ENCODE data around the gene CALHM4.

The CALHM4 gene

GRCh38 chr6:116524236-116524635 is 29.3 kb upstream of the CALHM4 start:
- H3K4me3 ChIP-seq (ENCODE audit: low read length), result no peak overlapping the region
- H3K9ac ChIP-seq (ENCODE audit: low read length), result no peak overlapping the region
- peaks cover 8% of the 10 kb centered on the region for H3K4me1 ChIP-seq (ENCODE audit: control insufficient read depth, low read depth, low read length)
- H3K27me3 ChIP-seq (ENCODE audit: control insufficient read depth, insufficient read depth, low read length), result no peaks in the 10 kb centered on the region
- no peaks in the 10 kb centered on the region for H3K9me3 ChIP-seq (ENCODE audit: control insufficient read depth, low read depth, low read length)
- H3K27ac ChIP-seq (ENCODE audit: low read length), result no peak overlapping the region
- H3K36me3 ChIP-seq (ENCODE audit: control insufficient read depth, low read depth, low read length), result no peaks in the 10 kb centered on the region

DNA sequence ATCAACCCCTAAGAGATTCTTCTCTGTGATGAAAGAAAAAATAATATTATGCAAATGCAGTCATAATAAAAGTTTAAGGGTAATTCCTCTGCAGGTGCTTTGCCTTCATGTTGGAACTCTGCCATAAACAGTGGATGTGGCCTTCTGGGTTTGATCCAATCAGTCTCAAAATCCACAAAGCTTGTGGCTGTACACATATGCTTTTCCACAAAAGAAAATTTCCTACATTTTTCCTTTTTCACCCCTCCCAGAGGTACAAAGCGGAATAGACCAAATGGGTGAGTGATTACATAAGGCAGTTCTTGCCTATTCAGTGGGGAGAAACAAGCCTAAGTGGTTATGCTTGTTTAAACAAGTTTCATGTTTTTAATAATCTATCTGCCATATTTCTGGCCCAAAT is 25.4 kb upstream of the CALHM4 start:
- H3K4me3 ChIP-seq (ENCODE audit: low read length), result no peak overlapping the region
- H3K4me1 ChIP-seq (ENCODE audit: control insufficient read depth, low read depth, low read length), result peaks cover 16% of the 10 kb centered on the region
- H3K9ac ChIP-seq (ENCODE audit: low read length), result no peak overlapping the region
- H3K36me3 ChIP-seq (ENCODE audit: control insufficient read depth, low read depth, low read length), result no peaks in the 10 kb centered on the region
- H3K9me3 ChIP-seq (ENCODE audit: control insufficient read depth, low read depth, low read length), result no peaks in the 10 kb centered on the region
- H3K27me3 ChIP-seq (ENCODE audit: control insufficient read depth, insufficient read depth, low read length), result no peaks in the 10 kb centered on the region
- H3K27ac ChIP-seq (ENCODE audit: low read length), result no peak overlapping the region

DNA sequence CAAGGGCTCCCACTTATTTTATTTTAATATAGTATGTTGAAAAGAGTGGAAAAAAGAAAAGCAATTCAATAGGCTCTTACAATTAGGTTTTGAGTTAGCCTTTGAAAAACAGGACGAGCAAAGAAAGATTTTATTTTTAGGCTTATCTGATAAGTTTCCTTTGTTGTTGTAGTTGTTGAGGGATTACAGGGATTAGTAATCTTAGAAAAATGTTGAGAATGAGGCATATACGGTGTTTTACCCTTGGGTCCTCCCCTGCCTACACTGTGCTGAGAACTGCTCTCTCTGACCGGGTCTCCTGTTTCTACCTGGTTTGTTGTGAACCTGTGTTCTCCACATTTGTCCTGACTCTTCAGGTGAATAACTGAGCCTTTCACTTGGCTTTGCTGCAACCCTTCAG is 24.8 kb upstream of the CALHM4 start:
- Histone ChIP-seq H3K4me1 (ENCODE audit: control insufficient read depth, low read depth, low read length) (peaks cover 22% of the 10 kb centered on the region), H3K27ac (ENCODE audit: low read length) (no peak overlapping the region), H3K9ac (ENCODE audit: low read length) (no peak overlapping the region), H3K4me3 (ENCODE audit: low read length) (no peak overlapping the region), H3K36me3 (ENCODE audit: control insufficient read depth, low read depth, low read length) (no peaks in the 10 kb centered on the region), H3K27me3 (ENCODE audit: control insufficient read depth, insufficient read depth, low read length) (no peaks in the 10 kb centered on the region), H3K9me3 (ENCODE audit: control insufficient read depth, low read depth, low read length) (no peaks in the 10 kb centered on the region)

DNA sequence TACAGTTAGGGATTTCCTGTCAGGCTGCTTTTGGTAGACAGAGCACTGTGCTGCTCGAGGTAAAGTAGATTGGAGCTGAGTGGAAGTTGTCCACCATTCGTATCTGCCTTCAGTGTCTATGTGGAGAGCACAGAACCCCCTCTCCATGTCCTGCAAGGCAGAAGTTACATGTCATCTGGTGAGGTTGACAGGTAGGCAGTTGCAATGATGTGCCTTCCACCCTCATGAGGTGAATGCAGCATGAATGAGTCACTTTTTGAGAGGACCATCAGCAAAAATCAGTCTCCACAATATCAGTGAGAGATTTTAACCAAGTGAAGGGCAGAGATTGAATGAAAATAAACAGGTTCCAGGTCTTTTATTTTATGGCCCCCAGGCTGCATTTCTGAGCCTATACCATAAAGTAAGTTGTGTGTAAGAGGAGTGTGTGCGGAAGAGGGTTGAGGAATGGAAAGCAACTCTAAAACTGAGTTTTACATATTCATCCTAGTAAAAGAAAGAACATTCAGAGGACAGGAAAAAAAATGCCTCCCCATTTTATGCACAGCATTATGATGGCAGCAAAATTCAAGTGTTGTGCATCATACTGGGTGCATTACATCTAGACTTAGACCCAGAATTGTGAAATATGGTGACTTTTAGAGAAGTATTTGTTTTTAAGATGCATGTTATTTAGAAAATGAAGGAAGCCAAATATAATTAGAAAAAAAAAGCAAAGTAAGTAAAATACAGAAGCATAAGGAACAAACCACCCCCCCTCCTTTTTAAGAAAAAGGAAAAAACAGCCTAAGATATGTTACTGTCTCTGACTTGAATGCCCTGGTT is 23.9 kb upstream of the CALHM4 start:
- no peak overlapping the region for H3K4me3 ChIP-seq (ENCODE audit: low read length)
- no peaks in the 10 kb centered on the region for H3K36me3 ChIP-seq (ENCODE audit: control insufficient read depth, low read depth, low read length)
- no peak overlapping the region for H3K27ac ChIP-seq (ENCODE audit: low read length)
- H3K9ac ChIP-seq (ENCODE audit: low read length), result no peak overlapping the region
- H3K4me1 ChIP-seq (ENCODE audit: control insufficient read depth, low read depth, low read length), result peaks cover 22% of the 10 kb centered on the region
- no peaks in the 10 kb centered on the region for H3K9me3 ChIP-seq (ENCODE audit: control insufficient read depth, low read depth, low read length)
- no peaks in the 10 kb centered on the region for H3K27me3 ChIP-seq (ENCODE audit: control insufficient read depth, insufficient read depth, low read length)

DNA sequence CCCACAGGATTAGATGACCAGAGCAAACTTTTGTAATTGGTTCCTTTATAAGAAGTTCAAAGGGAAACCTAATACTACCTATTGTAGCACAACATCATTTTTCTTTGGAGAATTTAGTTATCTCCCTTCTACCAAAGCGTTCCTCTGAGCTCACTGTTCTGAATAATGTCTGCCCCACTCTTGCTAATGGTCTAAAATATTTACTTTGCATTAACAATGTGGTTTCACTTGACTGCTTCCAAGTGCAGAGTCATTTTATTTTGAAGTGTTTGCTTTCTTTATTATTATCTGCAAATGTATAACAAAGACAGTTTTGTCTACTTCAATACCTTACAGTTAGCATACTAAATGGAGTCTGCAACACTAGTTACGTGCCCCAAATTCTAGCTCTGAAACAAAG is 23.1 kb upstream of the CALHM4 start:
- peaks cover 22% of the 10 kb centered on the region for H3K4me1 ChIP-seq (ENCODE audit: control insufficient read depth, low read depth, low read length)
- no peak overlapping the region for H3K9ac ChIP-seq (ENCODE audit: low read length)
- H3K9me3 ChIP-seq (ENCODE audit: control insufficient read depth, low read depth, low read length), result no peaks in the 10 kb centered on the region
- no peak overlapping the region for H3K4me3 ChIP-seq (ENCODE audit: low read length)
- no peaks in the 10 kb centered on the region for H3K36me3 ChIP-seq (ENCODE audit: control insufficient read depth, low read depth, low read length)
- H3K27me3 ChIP-seq (ENCODE audit: control insufficient read depth, insufficient read depth, low read length), result no peaks in the 10 kb centered on the region
- H3K27ac ChIP-seq (ENCODE audit: low read length), result no peak overlapping the region

DNA sequence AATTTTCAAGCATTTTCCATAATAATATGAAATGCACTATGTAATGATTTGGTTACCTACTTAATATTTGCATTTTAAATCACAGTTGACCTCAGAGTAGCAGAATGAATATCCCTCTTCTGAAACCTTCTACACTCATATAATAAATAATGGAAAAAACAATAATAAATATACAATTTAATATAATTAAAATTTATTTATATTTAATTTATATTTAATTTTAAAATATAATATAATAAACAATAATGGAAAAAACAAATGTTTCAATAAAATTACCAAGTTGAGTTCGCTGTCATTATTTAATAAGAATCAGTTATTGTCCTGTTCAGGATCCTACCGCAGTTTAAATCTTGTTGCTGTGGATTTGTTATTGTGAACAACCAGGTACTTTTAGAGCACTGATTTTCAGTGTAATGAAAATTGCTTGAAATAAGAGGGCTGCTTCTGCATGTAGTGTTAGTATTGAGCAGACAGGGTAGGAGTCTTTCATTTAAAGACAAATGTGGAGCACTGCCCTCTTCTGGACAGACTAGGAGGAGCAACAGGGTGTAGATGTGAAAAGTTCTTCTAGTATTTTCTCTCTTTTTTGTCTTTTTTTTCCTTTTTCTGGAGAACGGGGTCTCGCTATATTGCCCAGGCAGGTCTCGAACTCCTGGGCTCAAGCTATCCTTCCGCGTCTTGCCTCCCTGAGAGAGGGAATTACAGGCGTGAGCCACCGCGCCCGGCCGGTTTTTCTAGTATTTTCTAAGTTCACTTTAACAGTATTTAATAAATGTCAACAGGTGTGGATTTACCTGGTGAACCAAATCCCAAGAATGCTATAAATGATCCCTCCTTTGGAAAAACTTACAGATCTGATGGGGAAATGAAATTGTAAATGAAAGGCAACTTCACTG is 21.6 kb upstream of the CALHM4 start:
- Histone ChIP-seq H3K9ac (ENCODE audit: low read length) (no peak overlapping the region), H3K4me1 (ENCODE audit: control insufficient read depth, low read depth, low read length) (peaks cover 22% of the 10 kb centered on the region), H3K27ac (ENCODE audit: low read length) (no peak overlapping the region), H3K4me3 (ENCODE audit: low read length) (no peak overlapping the region), H3K27me3 (ENCODE audit: control insufficient read depth, insufficient read depth, low read length) (no peaks in the 10 kb centered on the region), H3K36me3 (ENCODE audit: control insufficient read depth, low read depth, low read length) (no peaks in the 10 kb centered on the region), H3K9me3 (ENCODE audit: control insufficient read depth, low read depth, low read length) (no peaks in the 10 kb centered on the region)

DNA sequence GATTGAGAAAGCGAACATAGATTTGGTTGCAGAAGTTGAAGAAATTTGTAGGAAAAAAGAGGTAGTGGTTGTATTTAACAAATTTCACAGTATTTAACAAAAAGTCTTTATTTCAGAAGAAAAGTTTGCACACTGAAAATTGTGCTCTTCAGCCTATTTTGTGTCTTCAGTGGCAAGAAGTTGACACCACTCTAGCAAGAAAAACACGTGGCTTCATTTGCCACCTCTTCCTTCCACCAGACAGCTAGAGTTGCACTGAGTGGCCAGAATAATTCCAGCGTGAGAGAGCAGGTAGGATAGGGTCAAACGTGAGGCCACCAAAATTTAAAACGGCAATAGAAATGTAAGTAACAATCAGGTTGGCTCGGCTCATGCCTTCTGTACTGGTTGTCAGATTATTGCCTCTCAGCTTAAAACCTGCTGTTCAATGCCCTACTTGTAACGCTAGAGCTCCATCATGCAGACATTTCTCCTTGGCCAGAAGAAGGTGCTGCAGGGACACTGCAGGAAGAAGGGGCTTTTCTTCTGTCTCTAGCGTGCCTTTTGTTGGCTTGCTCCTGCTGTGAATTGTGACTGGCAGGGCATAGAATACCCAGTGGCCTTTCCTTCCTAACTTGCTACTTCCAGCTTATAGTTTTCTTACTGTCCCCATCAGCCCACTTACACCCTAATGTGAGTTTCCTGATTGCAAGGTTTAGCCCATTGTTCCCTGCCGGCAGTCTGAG is 20.2 kb upstream of the CALHM4 start:
- H3K9ac ChIP-seq (ENCODE audit: low read length), result no peak overlapping the region

GRCh38 chr6:116535109-116535508 is 18.4 kb upstream of the CALHM4 start:
- no peaks in the 10 kb centered on the region for H3K9me3 ChIP-seq (ENCODE audit: control insufficient read depth, low read depth, low read length)
- H3K36me3 ChIP-seq (ENCODE audit: control insufficient read depth, low read depth, low read length), result no peaks in the 10 kb centered on the region
- no peak overlapping the region for H3K27ac ChIP-seq (ENCODE audit: low read length)
- H3K4me1 ChIP-seq (ENCODE audit: control insufficient read depth, low read depth, low read length), result peaks cover 14% of the 10 kb centered on the region
- no peak overlapping the region for H3K4me3 ChIP-seq (ENCODE audit: low read length)
- H3K9ac ChIP-seq (ENCODE audit: low read length), result no peak overlapping the region
- no peaks in the 10 kb centered on the region for H3K27me3 ChIP-seq (ENCODE audit: control insufficient read depth, insufficient read depth, low read length)

More for the DNA sequence above, 20.2 kb upstream of the CALHM4 start:
- no peaks in the 10 kb centered on the region for H3K9me3 ChIP-seq (ENCODE audit: control insufficient read depth, low read depth, low read length)
- no peak overlapping the region for H3K27ac ChIP-seq (ENCODE audit: low read length)
- peaks cover 22% of the 10 kb centered on the region for H3K4me1 ChIP-seq (ENCODE audit: control insufficient read depth, low read depth, low read length)
- no peaks in the 10 kb centered on the region for H3K36me3 ChIP-seq (ENCODE audit: control insufficient read depth, low read depth, low read length)
- H3K27me3 ChIP-seq (ENCODE audit: control insufficient read depth, insufficient read depth, low read length), result no peaks in the 10 kb centered on the region
- no peak overlapping the region for H3K4me3 ChIP-seq (ENCODE audit: low read length)

DNA sequence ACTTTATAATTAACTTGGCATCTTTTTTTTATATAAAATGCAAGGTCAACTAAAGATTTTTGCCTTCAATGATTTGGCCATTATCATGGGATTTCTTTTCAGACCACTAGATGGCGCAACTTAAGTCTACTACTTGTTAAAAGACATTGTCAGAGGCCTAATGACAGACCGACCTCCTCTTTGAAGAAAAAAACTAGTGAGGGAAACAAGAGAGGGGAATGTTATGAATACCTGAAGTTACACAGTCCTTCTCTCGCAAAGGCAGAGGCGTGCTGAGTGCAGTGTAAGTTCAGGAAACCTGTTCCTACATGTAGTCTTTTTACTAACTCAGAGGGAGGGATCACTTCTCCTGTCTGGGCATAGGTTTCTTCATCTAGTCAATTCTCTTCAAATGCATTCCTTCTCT is 17.3 kb upstream of the CALHM4 start:
- Histone ChIP-seq H3K36me3 (ENCODE audit: control insufficient read depth, low read depth, low read length) (no peaks in the 10 kb centered on the region), H3K9ac (ENCODE audit: low read length) (no peak overlapping the region), H3K4me1 (ENCODE audit: control insufficient read depth, low read depth, low read length) (peaks cover 11% of the 10 kb centered on the region), H3K4me3 (ENCODE audit: low read length) (no peak overlapping the region), H3K27ac (ENCODE audit: low read length) (no peak overlapping the region), H3K9me3 (ENCODE audit: control insufficient read depth, low read depth, low read length) (no peaks in the 10 kb centered on the region), H3K27me3 (ENCODE audit: control insufficient read depth, insufficient read depth, low read length) (no peaks in the 10 kb centered on the region)

- Histone ChIP-seq H3K36me3 (ENCODE audit: control insufficient read depth, low read depth, low read length) (no peaks in the 10 kb centered on the region), H3K9me3 (ENCODE audit: control insufficient read depth, low read depth, low read length) (no peaks in the 10 kb centered on the region), H3K4me1 (ENCODE audit: control insufficient read depth, low read depth, low read length) (no peaks in the 10 kb centered on the region), H3K9ac (ENCODE audit: low read length) (no peak overlapping the region), H3K4me3 (ENCODE audit: low read length) (no peak overlapping the region), H3K27me3 (ENCODE audit: control insufficient read depth, insufficient read depth, low read length) (no peaks in the 10 kb centered on the region), H3K27ac (ENCODE audit: low read length) (no peak overlapping the region)
Observed at GRCh38 chr6:116542426-116542825, 11.1 kb upstream of the CALHM4 start.

- Histone ChIP-seq H3K4me3 (ENCODE audit: low read length) (no peak overlapping the region), H3K9me3 (ENCODE audit: control insufficient read depth, low read depth, low read length) (no peaks in the 10 kb centered on the region), H3K27me3 (ENCODE audit: control insufficient read depth, insufficient read depth, low read length) (no peaks in the 10 kb centered on the region), H3K27ac (ENCODE audit: low read length) (no peak overlapping the region), H3K9ac (ENCODE audit: low read length) (no peak overlapping the region), H3K36me3 (ENCODE audit: control insufficient read depth, low read depth, low read length) (no peaks in the 10 kb centered on the region), H3K4me1 (ENCODE audit: control insufficient read depth, low read depth, low read length) (no peaks in the 10 kb centered on the region)
Observed at GRCh38 chr6:116543149-116543548, 10.4 kb upstream of the CALHM4 start.

Measured in iPS-18a (cell line).